Endothelial cell of umbilical vein (primary cell): ENCODE data around the gene ZBTB7C. TPM values are rescaled to one million over a fixed set of nuclear protein-coding genes. Genes with fewer than 3 reads are reported as not detected.

ENCODE experiments used
- BruUV-seq: library from RNA; stranded (reverse); fragments of 400-500 nt; replicated peaks from 2 replicates; lab custom pipeline; 2021; lab: Mats Ljungman, UMichigan
- CTCF ChIA-PET: fragments of 300-600, 350-600 bp; sonication (Branson Sonifier 250); formaldehyde crosslinking; loops from one replicate; lab custom pipeline; 2021; ENCODE audit warnings: antibody characterized with exemption, inconsistent platforms; lab: Charles Lee
- POLR2A ChIA-PET: fragments of 300-600, 350-600 bp; sonication (Branson Sonifier 250); formaldehyde crosslinking; loops from one replicate; lab custom pipeline; 2021; ENCODE audit warnings: antibody characterized with exemption, inconsistent platforms; lab: Charles Lee
- DNase-seq: peaks from one replicate; pipeline ENCODE4 v3.0.0-alpha.2; 2011; ENCODE audit warnings: low read depth, low spot score
- FAIRE-seq: peaks from 2 replicates; lab custom pipeline; 2011; peaks lifted over from hg19 to GRCh38; lab: Jason Lieb, UNC
- H2AFZ ChIP-seq: 2 replicates; pipeline ENCODE4 v1.6.0; 2012; ENCODE audit warnings: low read depth, low read length, control low read depth, inconsistent platforms
- H3K27ac ChIP-seq: 2 replicates; pipeline ENCODE4 v1.5.1; 2011; ENCODE audit warnings: low read depth, mild to moderate bottlenecking, control low read depth, low read length, moderate library complexity; ENCODE audit not compliant: insufficient read depth
- H3K27me3 ChIP-seq, 2 experiments: 2 replicates each; pipeline versions ENCODE4 v1.6.0 to v1.6.1; 2011; ENCODE audit warnings: low read length in 2 of 2, mixed read lengths in 1 of 2; ENCODE audit not compliant: control insufficient read depth in 2 of 2, insufficient read depth in 2 of 2
- H3K36me3 ChIP-seq, 2 experiments: 2 replicates in 1 of 2; 3 replicates in 1 of 2; pipeline ENCODE4 v1.5.1; 2011; ENCODE audit warnings: low read length in 2 of 2, mild to moderate bottlenecking in 1 of 2, moderate library complexity in 1 of 2; ENCODE audit not compliant: control insufficient read depth in 2 of 2, insufficient read depth in 2 of 2; ENCODE audit errors: extremely low read depth in 1 of 2
- H3K4me1 ChIP-seq: 3 replicates; pipeline ENCODE4 v1.5.1; 2011; ENCODE audit warnings: mild to moderate bottlenecking, low read length; ENCODE audit not compliant: control insufficient read depth, insufficient read depth; ENCODE audit errors: extremely low read depth
- H3K4me2 ChIP-seq: 2 replicates; pipeline ENCODE4 v1.6.1; 2011; ENCODE audit warnings: low read length, control low read depth, mixed read lengths; ENCODE audit not compliant: insufficient read depth
- H3K4me3 ChIP-seq, 3 experiments: fragments of 200-600 bp in 1 of 3; sonication (generic), shearing (Covaris generic) in 1 of 3; replicated peaks in 1 of 3; 2 replicates each; pipeline ENCODE4 v1.5.1; 2011 to 2016; ENCODE audit warnings: control low read depth in 3 of 3, low read length in 3 of 3, mild to moderate bottlenecking in 2 of 3, inconsistent platforms in 1 of 3, low read depth in 1 of 3, moderate library complexity in 1 of 3; ENCODE audit not compliant: insufficient read depth in 1 of 3
- H3K79me2 ChIP-seq: 2 replicates; pipeline ENCODE4 v1.6.0; 2012; ENCODE audit warnings: low read length, inconsistent platforms; ENCODE audit not compliant: control insufficient read depth, insufficient read depth
- H3K9ac ChIP-seq: replicated peaks from 2 replicates; pipeline ENCODE3; 2011; ENCODE audit warnings: low read length, control low read depth; ENCODE audit not compliant: insufficient read depth; ENCODE audit errors: extremely low read depth
- H3K9me1 ChIP-seq: replicated peaks from 3 replicates; pipeline ENCODE4 v1.6.0; 2011; ENCODE audit warnings: mild to moderate bottlenecking, low read length; ENCODE audit not compliant: control insufficient read depth, insufficient read depth; ENCODE audit errors: extremely low read depth
- H3K9me3 ChIP-seq: replicated peaks from 2 replicates; pipeline ENCODE4 v1.5.1; 2012; ENCODE audit warnings: low read length, inconsistent platforms; ENCODE audit not compliant: control insufficient read depth, insufficient read depth
- H4K20me1 ChIP-seq: replicated peaks from 2 replicates; pipeline ENCODE3; 2011; ENCODE audit warnings: mild to moderate bottlenecking, low read length; ENCODE audit not compliant: control insufficient read depth, insufficient read depth; ENCODE audit errors: extremely low read depth
- FOS ChIP-seq: IDR thresholded peaks from 2 replicates; pipeline ENCODE4 v1.6.1; 2011; ENCODE audit warnings: mild to moderate bottlenecking, low read length, moderate library complexity, borderline replicate concordance; ENCODE audit not compliant: insufficient read depth
- GATA2 ChIP-seq: IDR thresholded peaks from 2 replicates; pipeline ENCODE4 v1.7.0; 2011; ENCODE audit warnings: low read depth, mild to moderate bottlenecking, moderate library complexity, mixed read lengths, low read length; ENCODE audit not compliant: insufficient read length, insufficient read depth
- JUN ChIP-seq: IDR thresholded peaks from 2 replicates; pipeline ENCODE4 v1.6.1; 2011; ENCODE audit warnings: borderline replicate concordance, low read depth; ENCODE audit not compliant: insufficient read length, insufficient read depth
- MYC ChIP-seq: IDR thresholded peaks from one replicate; pipeline ENCODE4 v1.6.1; 2011; ENCODE audit warnings: mild to moderate bottlenecking, low read depth, low read length
- dilution Hi-C: fragments of 300-500 bp; cut with MboI; formaldehyde crosslinking; loops from one replicate; pipeline ENCODE4 v1.15.0; 2019; ENCODE audit warnings: low sequenced_read_pairs; ENCODE audit not compliant: extremely low pct_ligation_motif_present
- intact Hi-C: fragments of 100-400 bp; cut with micrococcal nuclease; formaldehyde crosslinking; loops from one replicate; pipeline ENCODE4 v1.10.0; 2022
- polyA plus RNA-seq, 4 experiments: library from polyadenylated mRNA; depleted of rRNA in 3 of 4; stranded (reverse) in 3 of 4; unstranded in 1 of 4; fragments of >200 nt; gene quantifications; 2 replicates each; pipeline versions ENCODE4 v1.2.1 to v1.2.3, GENCODE V29; 2011 to 2012; ENCODE audit warnings: missing spikeins in 1 of 4
- total RNA-seq: library from RNA; stranded (reverse); gene quantifications from 2 replicates; pipeline ENCODE4 v1.2.3, GENCODE V29; 2021
- TF ChIP-seq, protein P1 (sequence below), 2 donors: IDR thresholded peaks; 1 replicate in 1 of 2; 2 replicates in 1 of 2; pipeline ENCODE4 v1.5.1; 2011; ENCODE audit warnings: low read length in 2 of 2, mild to moderate bottlenecking in 2 of 2, moderate library complexity in 2 of 2, control low read depth in 1 of 2, inconsistent platforms in 1 of 2, low read depth in 1 of 2; ENCODE audit not compliant: insufficient read depth in 1 of 2; ENCODE audit errors: extremely low read depth in 1 of 2

Gene ZBTB7C
- total and polyA plus RNA-seq, 2 donors (not counting 3 experiments of a cell fraction or from before 2014, with no cell fraction given): not detected

DNA sequence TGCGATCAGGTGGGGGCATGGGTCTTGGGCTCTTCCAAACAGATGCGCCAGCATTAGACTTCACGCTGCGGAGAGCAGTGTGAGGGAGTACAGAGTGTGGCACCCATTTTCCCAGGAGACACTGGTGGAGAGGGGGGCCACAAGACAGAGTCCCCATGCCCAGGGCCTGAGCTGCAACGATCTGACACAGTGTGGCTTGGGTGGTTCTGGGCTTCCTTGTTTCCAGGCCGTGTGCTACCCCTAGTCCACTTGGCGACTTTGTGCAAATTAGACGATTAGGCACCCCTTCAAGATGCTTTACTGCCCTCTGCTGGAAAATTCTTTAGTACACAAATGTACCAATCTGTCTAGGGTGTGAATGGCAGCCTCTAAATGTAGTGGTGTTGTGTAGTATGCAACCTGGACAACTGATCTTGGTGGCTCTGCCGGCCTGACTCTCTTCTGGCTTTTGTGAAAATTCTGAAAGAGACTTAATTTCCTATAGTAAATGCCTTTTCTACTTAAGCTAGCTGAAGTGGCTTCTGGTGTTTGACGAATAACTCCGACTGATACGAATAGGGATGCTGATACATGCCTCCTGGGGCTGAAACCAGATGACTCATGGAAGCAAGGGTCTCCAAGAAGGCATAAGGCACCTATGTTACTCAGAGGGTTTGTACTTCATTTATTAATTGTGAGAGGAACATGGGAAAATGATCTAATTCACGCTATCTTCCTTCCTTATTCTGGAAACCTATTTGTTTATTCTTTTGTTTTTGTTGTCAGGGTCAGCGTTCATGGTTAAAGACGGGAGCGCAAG lies 386.5 kb downstream of the ZBTB7C start:
- no peaks in the 10 kb centered on the region for H3K9me3 ChIP-seq
- peak; percentile 90 for FAIRE-seq
- dilution Hi-C loops: no loop called here
- H3K27me3 ChIP-seq: peaks cover 2 to 9% of the 10 kb centered on the region in 2 experiments
- DNase-seq: peak; percentile 64
- no peaks in the 10 kb centered on the region for H3K36me3 ChIP-seq
- no peak overlapping the region for H3K4me3 ChIP-seq
- no peaks in the 10 kb centered on the region for H4K20me1 ChIP-seq
- no peaks in the 10 kb centered on the region for H3K9me1 ChIP-seq
- ChIA-PET CTCF (interaction anchor here (2.4 kb wide), 1 partner anchor 250 kb away, joined by 20 read pairs; no protein-coding TSS in a partner anchor), POLR2A (no interaction called here)
- H3K79me2 ChIP-seq: no peaks in the 10 kb centered on the region
- intact Hi-C loops: loop anchor here (1.0 to 2.0 kb wide), 3 partner anchors 14 to 250 kb away; no protein-coding TSS in a partner anchor
- H3K4me2 ChIP-seq: no peak overlapping the region
- H3K27ac ChIP-seq: no peak overlapping the region
- H3K4me1 ChIP-seq: peaks cover 10% of the 10 kb centered on the region
- H3K9ac ChIP-seq: no peak overlapping the region
- BruUV-seq: no TSS peak
- TF ChIP-seq, protein P1, sequence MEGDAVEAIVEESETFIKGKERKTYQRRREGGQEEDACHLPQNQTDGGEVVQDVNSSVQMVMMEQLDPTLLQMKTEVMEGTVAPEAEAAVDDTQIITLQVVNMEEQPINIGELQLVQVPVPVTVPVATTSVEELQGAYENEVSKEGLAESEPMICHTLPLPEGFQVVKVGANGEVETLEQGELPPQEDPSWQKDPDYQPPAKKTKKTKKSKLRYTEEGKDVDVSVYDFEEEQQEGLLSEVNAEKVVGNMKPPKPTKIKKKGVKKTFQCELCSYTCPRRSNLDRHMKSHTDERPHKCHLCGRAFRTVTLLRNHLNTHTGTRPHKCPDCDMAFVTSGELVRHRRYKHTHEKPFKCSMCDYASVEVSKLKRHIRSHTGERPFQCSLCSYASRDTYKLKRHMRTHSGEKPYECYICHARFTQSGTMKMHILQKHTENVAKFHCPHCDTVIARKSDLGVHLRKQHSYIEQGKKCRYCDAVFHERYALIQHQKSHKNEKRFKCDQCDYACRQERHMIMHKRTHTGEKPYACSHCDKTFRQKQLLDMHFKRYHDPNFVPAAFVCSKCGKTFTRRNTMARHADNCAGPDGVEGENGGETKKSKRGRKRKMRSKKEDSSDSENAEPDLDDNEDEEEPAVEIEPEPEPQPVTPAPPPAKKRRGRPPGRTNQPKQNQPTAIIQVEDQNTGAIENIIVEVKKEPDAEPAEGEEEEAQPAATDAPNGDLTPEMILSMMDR (IDR thresholded peaks at IDR 0.05; ENCODE audit: extremely low read depth in 1 of 2, insufficient read depth in 1 of 2, low read depth in 1 of 2, low read length in 2 of 2): peak; percentile 47 to 57
- TF ChIP-seq MYC: no peak
- TF ChIP-seq GATA2: no peak
- no peak for TF ChIP-seq FOS
- no peak for TF ChIP-seq JUN
- H2AFZ ChIP-seq: no peak overlapping the region
